RWPE1 (cell line): ENCODE measurements around the gene CEP350.
"Not testable (repeated sequence)": the region's sequence is repeated elsewhere in the genome, so short reads cannot be mapped to it uniquely, and the experiment has no call there.

Experiments
- CTCF ChIA-PET: fragments of 350-600 bp; sonication (Branson Sonifier 250); formaldehyde crosslinking; extraction: SDS; loops from one replicate; lab custom pipeline; 2021; lab: Yijun Ruan, JAX
- POLR2A ChIA-PET: fragments of 400-600 bp; formaldehyde crosslinking; extraction: SDS; loops from one replicate; lab custom pipeline; 2020; ENCODE audit warnings: antibody characterized with exemption; ENCODE audit not compliant: low non-redundant PET; lab: Yijun Ruan, JAX
- DNase-seq: peaks from one replicate; pipeline ENCODE4 v3.0.0; 2012; ENCODE audit warnings: low spot score
- H3K27ac ChIP-seq: fragments of 450-650 bp; 2 replicates; pipeline ENCODE4 v1.5.1; 2017
- CTCF ChIP-seq: fragments of 450-650 bp; conservative IDR thresholded peaks from 2 replicates; pipeline ENCODE4 v1.5.1; 2017; ENCODE audit warnings: low read depth, mild to moderate bottlenecking

CEP350 gene

GRCh38 chr1:180000575-180000974, 46.0 kb downstream of the CEP350 start:
- no peak for DNase-seq
- no peak for TF ChIP-seq CTCF
- H3K27ac ChIP-seq = no peak overlapping the region
- ChIA-PET POLR2A (no interaction called here), CTCF (no interaction called here)

- POLR2A ChIA-PET = no interaction called here
Observed at GRCh38 chr1:180002437-180002836, 47.8 kb downstream of the CEP350 start.

GRCh38 chr1:180003026-180003695, 48.6 kb downstream of the CEP350 start:
- no peak for DNase-seq
- TF ChIP-seq CTCF = no peak
- ChIA-PET CTCF (no interaction called here), POLR2A (no interaction called here)
- no peak overlapping the region for H3K27ac ChIP-seq

More at GRCh38 chr1:180002437-180002836, 47.8 kb downstream of the CEP350 start:
- TF ChIP-seq CTCF = no peak
- DNase-seq = no peak
- CTCF ChIA-PET = no interaction called here
- no peak overlapping the region for H3K27ac ChIP-seq

GRCh38 chr1:180006762-180007161, 52.2 kb downstream of the CEP350 start:
- CTCF ChIA-PET, DNase-seq, H3K27ac ChIP-seq, POLR2A ChIA-PET: not testable (repeated sequence)

- no peak for DNase-seq
- TF ChIP-seq CTCF = no peak
- no peak overlapping the region for H3K27ac ChIP-seq
- POLR2A ChIA-PET = no interaction called here
- CTCF ChIA-PET = no interaction called here
Observed at GRCh38 chr1:180020017-180020416, 65.4 kb downstream of the CEP350 start.

GRCh38 chr1:180026556-180026955, 71.9 kb downstream of the CEP350 start:
- no peak for DNase-seq

More at GRCh38 chr1:180026556-180026955, 71.9 kb downstream of the CEP350 start:
- H3K27ac ChIP-seq = no peak overlapping the region
- POLR2A ChIA-PET = no interaction called here
- TF ChIP-seq CTCF = no peak
- CTCF ChIA-PET = no interaction called here
